ENCODE measurements around the gene LDHA. TPM values are rescaled to one million over a fixed set of nuclear protein-coding genes. Genes with fewer than 3 reads are reported as not detected.

The LDHA gene
- total RNA-seq, 2 experiments from 2014 or later, result 2,310 to 2,803 TPM

- H3K4me1 Mint-ChIP-seq, result peaks cover 3% of the 10 kb centered on the region
- CTCF ChIA-PET, result interaction anchor here (0.8 to 1.0 kb wide), 2 partner anchors 127 to 183 kb away, joined by 3 read pairs; no protein-coding TSS in a partner anchor
- no peaks in the 10 kb centered on the region for H3K36me3 Mint-ChIP-seq (ENCODE audit: low read depth)
- POLR2A ChIA-PET, result interaction anchor here (0.6 kb wide), 1 partner anchor 414 kb away, joined by 3 read pairs; no protein-coding TSS in a partner anchor
- DNase-seq (no peak), ATAC-seq (no peak)
- peaks cover under 1% of the 10 kb centered on the region for H3K9me3 Mint-ChIP-seq (ENCODE audit: low read depth)
- intact Hi-C loops (cut with DNase I, micrococcal nuclease), result no loop called here
- H3K27ac Mint-ChIP-seq, result no peak overlapping the region
- H3K4me3 Mint-ChIP-seq, result no peak overlapping the region
- H3K27me3 Mint-ChIP-seq, result no peaks in the 10 kb centered on the region
Observed at GRCh38 chr11:18427240-18427639, 32.9 kb downstream of the LDHA start.

GRCh38 chr11:18429332-18429731 is 35.0 kb downstream of the LDHA start:
- ATAC-seq (no peak), DNase-seq (no peak)
- CTCF ChIA-PET, result interaction anchor here (0.6 to 1.3 kb wide), 2 partner anchors 302 to 335 kb away, joined by 4 read pairs; no protein-coding TSS in a partner anchor
- Mint-ChIP-seq H3K36me3 (ENCODE audit: low read depth) (no peaks in the 10 kb centered on the region), H3K27ac (no peak overlapping the region), H3K9me3 (ENCODE audit: low read depth) (peaks cover 7% of the 10 kb centered on the region), H3K4me1 (peaks cover 3% of the 10 kb centered on the region), H3K27me3 (no peaks in the 10 kb centered on the region), H3K4me3 (no peak overlapping the region)
- POLR2A ChIA-PET, result no interaction called here
- intact Hi-C loops (cut with DNase I, micrococcal nuclease), result no loop called here

- no peaks in the 10 kb centered on the region for H3K27me3 Mint-ChIP-seq
- CTCF ChIA-PET, result interaction anchor here (1.0 to 1.6 kb wide), 2 partner anchors 20 to 55 kb away, joined by 3 to 4 read pairs; no protein-coding TSS in a partner anchor
- ATAC-seq (no peak), DNase-seq (no peak)
- POLR2A ChIA-PET, result no interaction called here
- H3K4me1 Mint-ChIP-seq, result no peaks in the 10 kb centered on the region
- intact Hi-C loops (cut with DNase I, micrococcal nuclease), result no loop called here
- no peaks in the 10 kb centered on the region for H3K36me3 Mint-ChIP-seq (ENCODE audit: low read depth)
- H3K4me3 Mint-ChIP-seq, result no peak overlapping the region
- peaks cover 3% of the 10 kb centered on the region for H3K9me3 Mint-ChIP-seq (ENCODE audit: low read depth)
- no peak overlapping the region for H3K27ac Mint-ChIP-seq
Observed at GRCh38 chr11:18438691-18439090, 44.3 kb downstream of the LDHA start.

DNA sequence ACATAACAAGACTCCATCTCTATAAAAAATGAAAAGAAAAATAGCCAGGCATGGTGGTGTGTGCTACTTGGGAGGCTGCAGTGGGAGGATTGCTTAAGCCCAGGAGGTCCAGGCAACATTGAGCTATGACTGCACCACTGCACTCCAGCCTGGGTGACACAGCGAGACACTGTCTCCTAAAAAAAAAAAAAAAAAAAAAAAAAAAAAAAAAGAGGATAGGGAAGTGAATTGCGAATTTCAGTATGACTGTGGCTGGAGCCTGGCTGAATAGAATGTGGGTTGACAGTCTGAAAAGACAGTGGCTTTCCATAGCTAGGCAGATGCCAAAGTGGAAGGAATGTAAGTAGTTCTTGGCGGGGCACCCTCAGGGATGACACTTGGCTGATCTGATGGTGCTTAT is 54.9 kb downstream of the LDHA start:
- Mint-ChIP-seq H3K36me3 (ENCODE audit: low read depth) (no peaks in the 10 kb centered on the region), H3K27ac (no peak overlapping the region), H3K4me1 (no peaks in the 10 kb centered on the region), H3K27me3 (no peaks in the 10 kb centered on the region), H3K4me3 (no peak overlapping the region), H3K9me3 (ENCODE audit: low read depth) (no peaks in the 10 kb centered on the region)
- DNase-seq (no peak), ATAC-seq (no peak)
- POLR2A ChIA-PET, result interaction anchor here (0.9 kb wide), 1 partner anchor 48 kb away, joined by 3 read pairs; no protein-coding TSS in a partner anchor
- CTCF ChIA-PET, result interaction anchor here (0.6 to 1.2 kb wide), 2 partner anchors 28 to 34 kb away, joined by 3 to 4 read pairs; no protein-coding TSS in a partner anchor
- intact Hi-C loops (cut with DNase I, micrococcal nuclease), result no loop called here

DNA sequence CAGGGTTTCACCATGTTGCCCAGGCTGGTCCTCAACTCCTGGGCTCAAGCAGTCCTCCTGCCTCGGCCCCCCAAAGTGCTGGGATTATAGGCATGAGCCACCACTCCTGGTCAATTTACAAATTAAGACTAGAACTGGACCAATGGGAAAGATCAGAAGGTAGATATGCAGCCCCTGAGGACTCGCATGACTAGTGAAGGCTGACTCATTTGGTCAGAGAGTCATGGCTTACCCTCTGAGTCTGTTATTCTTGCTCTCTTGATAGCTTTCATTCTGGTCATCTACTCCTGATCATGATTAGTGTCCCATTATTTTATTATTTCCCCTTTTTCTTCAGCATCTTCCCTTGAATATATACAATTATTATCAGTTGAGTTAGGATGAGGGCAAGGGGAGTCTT is 58.6 kb downstream of the LDHA start:
- Mint-ChIP-seq H3K27ac (no peak overlapping the region), H3K4me1 (no peaks in the 10 kb centered on the region)

DNA sequence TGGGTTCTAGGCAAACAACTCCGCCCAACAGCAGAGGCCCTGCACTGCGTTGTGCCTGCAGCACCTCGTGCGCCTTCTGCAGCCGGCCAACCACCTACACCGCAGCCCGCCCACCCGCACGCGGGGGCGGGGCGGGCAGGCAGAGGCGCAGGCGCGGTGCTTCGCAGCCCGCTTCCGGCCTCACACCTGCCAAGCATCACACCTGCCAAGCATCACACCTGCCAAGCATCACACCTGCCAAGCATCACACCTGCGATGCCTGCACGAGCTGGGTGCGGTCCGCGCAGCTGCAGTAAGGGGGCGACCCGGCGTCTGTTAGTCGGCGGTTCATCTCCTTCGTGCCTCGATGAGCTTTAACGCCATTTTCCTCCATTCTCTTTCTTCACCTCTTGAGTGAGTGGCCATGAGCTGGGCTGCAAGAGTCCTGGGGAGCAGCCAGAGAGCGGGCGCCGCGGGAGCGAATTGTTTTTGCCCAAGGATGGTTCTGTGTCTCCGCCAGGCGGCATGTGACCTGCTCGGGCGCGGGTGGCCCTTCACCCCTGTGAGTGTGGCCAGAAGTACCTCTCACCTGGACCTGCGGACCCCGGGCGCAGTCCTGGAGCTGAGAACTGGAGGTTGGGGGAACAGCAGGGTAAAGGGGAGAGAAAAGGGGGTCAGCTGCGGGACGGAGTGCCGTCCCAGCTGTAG is 61.5 kb downstream of the LDHA start, which contains the start of gene LDHAL6A:
LDHAL6A (plus strand) TSS at position 171 of the 687 bp plus-strand sequence. CDS start 825 bp downstream, outside the sequence.
- Mint-ChIP-seq H3K4me3 (no peak within 1 kb of the TSS), H3K4me1 (no peaks in the 10 kb centered on the region), H3K27me3 (peaks cover 4% of the 10 kb centered on the region), H3K9me3 (ENCODE audit: low read depth) (no peaks in the 10 kb centered on the region), H3K27ac (no peak within 1 kb of the TSS), H3K36me3 (ENCODE audit: low read depth) (no peaks in the 10 kb centered on the region)
- ATAC-seq (no peak), DNase-seq (peak; percentile 14)
- CTCF ChIA-PET, result interaction anchor here (0.6 kb wide), 1 partner anchor 340 kb away, joined by 3 read pairs; no protein-coding TSS in a partner anchor
- POLR2A ChIA-PET, result no interaction called here
- intact Hi-C loops (cut with DNase I, micrococcal nuclease), result no loop called here

More for the DNA sequence above, 58.6 kb downstream of the LDHA start:
- ChIA-PET CTCF (no interaction called here), POLR2A (no interaction called here)
- Mint-ChIP-seq H3K9me3 (ENCODE audit: low read depth) (no peaks in the 10 kb centered on the region), H3K4me3 (no peak overlapping the region), H3K27me3 (peaks cover 4% of the 10 kb centered on the region), H3K36me3 (ENCODE audit: low read depth) (no peaks in the 10 kb centered on the region)
- ATAC-seq (no peak), DNase-seq (no peak)
- intact Hi-C loops (cut with DNase I, micrococcal nuclease), result no loop called here

DNA sequence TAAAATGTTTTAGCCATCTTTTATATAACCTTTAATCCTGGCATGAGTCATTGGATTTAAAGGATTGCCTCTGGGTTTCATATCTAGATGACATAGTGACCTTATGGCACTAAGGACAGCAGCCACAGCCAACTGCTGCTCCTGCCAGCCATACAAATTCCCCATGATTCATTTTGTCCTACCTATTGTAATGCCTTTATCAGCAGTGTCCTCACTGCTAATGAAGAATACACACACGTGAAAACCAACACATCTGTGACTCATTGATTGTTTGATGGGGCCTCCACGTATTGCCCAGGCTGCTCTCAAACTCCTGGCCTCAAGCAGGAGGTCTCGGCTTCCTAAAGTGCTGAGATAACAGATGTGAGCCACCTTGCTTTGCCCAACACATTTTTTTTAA is 63.1 kb downstream of the LDHA start:
- Mint-ChIP-seq H3K9me3 (ENCODE audit: low read depth) (no peaks in the 10 kb centered on the region), H3K4me3 (no peak overlapping the region), H3K27ac (no peak overlapping the region), H3K36me3 (ENCODE audit: low read depth) (no peaks in the 10 kb centered on the region), H3K4me1 (peaks cover 2% of the 10 kb centered on the region), H3K27me3 (peaks cover 4% of the 10 kb centered on the region)
- CTCF ChIA-PET, result no interaction called here
- POLR2A ChIA-PET, result no interaction called here
- peak; percentile 26 for ATAC-seq
- intact Hi-C loops (cut with DNase I, micrococcal nuclease), result no loop called here
- no peak for DNase-seq

Small RNA genes within 50 kb of the gene (microRNA-seq; reads per million reads assigned to microRNA genes)
- gene MIR3159 (ENCODE audit: borderline replicate concordance), result not detected

Other genes with a start within 250 kb of the LDHA start
- not detected for gene MRGPRX4, start 221.7 kb upstream of the LDHA start, total RNA-seq
- not detected for gene SAA4, start 157.8 kb upstream of the LDHA start, total RNA-seq
- not detected for gene SAA2, start 145.9 kb upstream of the LDHA start, total RNA-seq
- gene SAA1, start 128.3 kb upstream of the LDHA start, total RNA-seq, result not detected
- 10 to 100 TPM; 14.3 to 16.1 TPM for gene HPS5, start 72.4 kb upstream of the LDHA start, total RNA-seq
- 10 to 100 TPM; 48.2 to 57.9 TPM for gene GTF2H1, start 72.0 kb upstream of the LDHA start, total RNA-seq
- not detected for gene LDHC, start 17.8 kb downstream of the LDHA start, total RNA-seq
- not detected for gene LDHAL6A, start 61.3 kb downstream of the LDHA start, total RNA-seq
- 10 to 100 TPM; 39.2 to 85.0 TPM for gene TSG101, start 132.4 kb downstream of the LDHA start, total RNA-seq
- gene UEVLD, start 194.2 kb downstream of the LDHA start, total RNA-seq, result 10 to 100 TPM; 14.3 to 16.0 TPM
- gene MISFA, start 205.2 kb downstream of the LDHA start, total RNA-seq, result 1 to 10 TPM; 1.3 to 3.0 TPM
- 10 to 100 TPM; 17.8 to 26.4 TPM for gene SPTY2D1, start 239.8 kb downstream of the LDHA start, total RNA-seq